ENCODE results near the gene AUNIP.
A peak's percentile ranks its signal among the peaks of the same experiment; 100 is the strongest.

AUNIP gene

GRCh38 chr1:25858906-25859789 lies at the start of gene AUNIP:
AUNIP (minus strand) TSS chr1:25859457; CDS start chr1:25859357, 100 bp downstream.
- peak; percentile 77 for DNase-seq

- DNase-seq = no peak
Observed at GRCh38 chr1:25909040-25909439, 49.8 kb upstream of the AUNIP start.

- no peak for DNase-seq
Observed at GRCh38 chr1:25908161-25908560, 48.9 kb upstream of the AUNIP start.

GRCh38 chr1:25907601-25908000 lies 48.3 kb upstream of the AUNIP start:
- no peak for DNase-seq

GRCh38 chr1:25906644-25907300 lies 47.5 kb upstream of the AUNIP start:
- DNase-seq = peak; percentile 87

GRCh38 chr1:25905680-25906643 lies 46.7 kb upstream of the AUNIP start, which contains the start of gene STMN1:
STMN1 (minus strand) TSS chr1:25906419; CDS start chr1:25904676, 1,743 bp downstream.
- peak; percentile 98 for DNase-seq

GRCh38 chr1:25904943-25905679 lies 45.9 kb upstream of the AUNIP start:
- peak; percentile 96 for DNase-seq

GRCh38 chr1:25903986-25904385 lies 44.7 kb upstream of the AUNIP start:
- DNase-seq = no peak

GRCh38 chr1:25902462-25902861 lies 43.2 kb upstream of the AUNIP start:
- DNase-seq = no peak

- no peak for DNase-seq
Observed at GRCh38 chr1:25900219-25900618, 41.0 kb upstream of the AUNIP start.

GRCh38 chr1:25899792-25900191 lies 40.5 kb upstream of the AUNIP start:
- DNase-seq = no peak

- DNase-seq = no peak
Observed at GRCh38 chr1:25898223-25899015, 39.2 kb upstream of the AUNIP start.

- no peak for DNase-seq
Observed at GRCh38 chr1:25897754-25898153, 38.5 kb upstream of the AUNIP start.

- DNase-seq = no peak
Observed at GRCh38 chr1:25896266-25896665, 37.0 kb upstream of the AUNIP start.

- DNase-seq = peak; percentile 87
Observed at GRCh38 chr1:25895365-25895990, 36.2 kb upstream of the AUNIP start.

- DNase-seq = no peak
Observed at GRCh38 chr1:25893116-25893515, 33.9 kb upstream of the AUNIP start.

- DNase-seq = no peak
Observed at GRCh38 chr1:25891606-25892005, 32.3 kb upstream of the AUNIP start.

GRCh38 chr1:25890239-25891034 lies 31.2 kb upstream of the AUNIP start:
- DNase-seq = no peak

GRCh38 chr1:25889470-25889869 lies 30.2 kb upstream of the AUNIP start:
- DNase-seq = peak; percentile 77

- no peak for DNase-seq
Observed at GRCh38 chr1:25888426-25888987, 29.2 kb upstream of the AUNIP start.

All from COR-L47 (cell line).